ENCODE results near the gene MAX. TPM values are rescaled to one million over a fixed set of nuclear protein-coding genes. Genes with fewer than 3 reads are reported as not detected.
A peak's percentile ranks its signal among the peaks of the same experiment; 100 is the strongest.

MAX gene
- total RNA-seq, 1 donor from 2014 or later: 116 TPM

- H3K36me3 Mint-ChIP-seq (ENCODE audit: low read depth): peaks cover 3% of the 10 kb centered on the region
These were observed 4.0 kb upstream of the MAX start for GRCh38 chr14:65106316-65106715.

GRCh38 chr14:65104791-65105190, 2.5 kb upstream of the MAX start:
- Mint-ChIP-seq H3K36me3 (ENCODE audit: low read depth) (peaks cover 8% of the 10 kb centered on the region), H3K27me3 (no peaks in the 10 kb centered on the region), H3K27ac (no peak overlapping the region), H3K4me1 (peaks cover 25% of the 10 kb centered on the region), H3K4me3 (no peak overlapping the region), H3K9me3 (no peaks in the 10 kb centered on the region)
- no peak for TF ChIP-seq CTCF (IDR thresholded peaks at IDR 0.05)
- ChIA-PET POLR2A (no interaction called here), CTCF (no interaction called here)
- DNase-seq (no peak), ATAC-seq (ENCODE audit: low read depth) (no peak)
- intact Hi-C loops (cut with micrococcal nuclease): loop anchor here (5.0 kb wide), 2 partner anchors 183 to 1462 kb away; partner anchors contain the start of gene WDR89

More at GRCh38 chr14:65106316-65106715, 4.0 kb upstream of the MAX start:
- Mint-ChIP-seq H3K27me3 (no peaks in the 10 kb centered on the region), H3K4me3 (no peak overlapping the region), H3K9me3 (no peaks in the 10 kb centered on the region), H3K4me1 (peaks cover 10% of the 10 kb centered on the region), H3K27ac (no peak overlapping the region)
- ATAC-seq (ENCODE audit: low read depth) (no peak), DNase-seq (no peak)
- ChIA-PET CTCF (no interaction called here), POLR2A (no interaction called here)
- intact Hi-C loops (cut with micrococcal nuclease): no loop called here
- no peak for TF ChIP-seq CTCF (IDR thresholded peaks at IDR 0.05)

GRCh38 chr14:65103150-65103760, 938 bp upstream of the MAX start:
- no peak for DNase-seq
- peak overlapping the region; percentile 89 for H3K4me3 Mint-ChIP-seq
- POLR2A ChIA-PET: interaction anchor here (0.7 to 1.7 kb wide), 3 partner anchors 104 to 309 kb away, joined by 5 to 22 read pairs (median 7); partner anchors contain the start of gene FUT8

GRCh38 chr14:65101631-65102440, 481 bp downstream of the MAX start:
- Mint-ChIP-seq H3K9me3 (no peaks in the 10 kb centered on the region), H3K36me3 (ENCODE audit: low read depth) (peaks cover 20% of the 10 kb centered on the region), H3K27me3 (no peaks in the 10 kb centered on the region), H3K27ac (peak overlapping the region; percentile 95), H3K4me1 (peaks cover 48% of the 10 kb centered on the region), H3K4me3 (peak overlapping the region; percentile 89)
- no peak for TF ChIP-seq CTCF (IDR thresholded peaks at IDR 0.05)
- ChIA-PET CTCF (interaction anchor here (1.0 to 2.1 kb wide), 2 partner anchors 62 to 115 kb away, joined by 3 to 8 read pairs; partner anchors contain the start of gene FNTB), POLR2A (interaction anchor here (0.6 to 1.7 kb wide), 14 partner anchors 8 to 1152 kb away, joined by 3 to 22 read pairs (median 4); partner anchors contain the start of genes FNTB and FUT8)
- intact Hi-C loops (cut with micrococcal nuclease): loop anchor here (1.0 to 5.0 kb wide), 10 partner anchors 27 to 1460 kb away; partner anchors contain the start of genes CHURC1 and WDR89
- ATAC-seq (ENCODE audit: low read depth) (no peak), DNase-seq (peak; percentile 39)

More at GRCh38 chr14:65103150-65103760, 938 bp upstream of the MAX start:
- Mint-ChIP-seq H3K27ac (peak overlapping the region; percentile 70), H3K9me3 (no peaks in the 10 kb centered on the region), H3K36me3 (ENCODE audit: low read depth) (peaks cover 13% of the 10 kb centered on the region), H3K4me1 (peaks cover 36% of the 10 kb centered on the region), H3K27me3 (no peaks in the 10 kb centered on the region)
- intact Hi-C loops (cut with micrococcal nuclease): loop anchor here (1.0 to 5.0 kb wide), 6 partner anchors 28 to 1461 kb away; partner anchors contain the start of genes CHURC1, FUT8 and WDR89
- no peak for TF ChIP-seq CTCF (IDR thresholded peaks at IDR 0.05)
- ATAC-seq (ENCODE audit: low read depth): no peak
- CTCF ChIA-PET: interaction anchor here (0.7 to 2.1 kb wide), 3 partner anchors 55 to 116 kb away, joined by 3 to 8 read pairs (median 5); partner anchors contain the start of gene FNTB

Data from activated B cell treated with CpG ODN at 0.5 μM for 24 hours (primary cell).